Right hindlimb (tissue), 1 donor: ENCODE results near the gene ANKH.

ENCODE experiments used
- DNase-seq: peaks from one replicate; pipeline ENCODE4 v3.0.0-alpha.2; 2018

The ANKH gene

DNA sequence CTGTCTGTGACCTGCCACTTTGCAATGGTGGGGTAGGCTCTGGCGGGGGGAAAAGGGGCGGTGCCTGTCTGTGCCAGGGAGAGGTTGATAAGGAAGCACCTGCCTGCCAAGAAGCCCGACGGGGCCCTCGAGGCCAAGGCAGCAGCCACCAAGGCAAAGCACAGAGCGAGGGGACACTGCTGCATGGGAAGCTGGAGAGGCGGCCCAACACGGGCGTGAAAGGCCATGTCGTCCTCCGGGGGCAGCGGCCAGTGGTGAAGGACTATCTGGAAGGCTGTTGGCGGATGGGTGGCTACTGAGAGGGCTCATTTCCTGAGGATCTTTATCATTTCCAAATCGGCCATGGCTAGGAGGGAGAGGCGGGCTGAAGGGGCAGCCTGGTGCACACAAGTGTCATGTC is 140.7 kb downstream of the ANKH start:
- no peak for DNase-seq

DNA sequence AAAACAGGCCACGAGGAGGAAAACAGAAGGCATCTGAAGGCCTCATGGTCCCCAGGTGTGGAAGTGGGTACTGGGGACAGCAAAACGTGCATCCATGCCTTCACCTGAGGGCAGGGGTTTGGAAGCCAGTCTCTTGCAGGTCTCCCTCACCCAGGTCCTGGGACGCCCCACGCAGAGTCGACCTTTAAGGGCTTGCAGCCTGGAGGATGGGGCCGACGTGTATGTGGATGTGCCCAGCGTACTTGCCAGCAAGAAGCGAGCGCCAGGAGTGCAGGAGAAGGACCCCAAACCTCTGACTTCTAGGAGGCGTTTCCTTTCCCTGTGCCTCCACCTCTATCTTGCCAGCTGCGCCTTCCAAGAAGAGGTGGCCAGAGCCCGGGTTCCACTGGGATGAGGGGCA is 141.1 kb downstream of the ANKH start:
- no peak for DNase-seq

DNA sequence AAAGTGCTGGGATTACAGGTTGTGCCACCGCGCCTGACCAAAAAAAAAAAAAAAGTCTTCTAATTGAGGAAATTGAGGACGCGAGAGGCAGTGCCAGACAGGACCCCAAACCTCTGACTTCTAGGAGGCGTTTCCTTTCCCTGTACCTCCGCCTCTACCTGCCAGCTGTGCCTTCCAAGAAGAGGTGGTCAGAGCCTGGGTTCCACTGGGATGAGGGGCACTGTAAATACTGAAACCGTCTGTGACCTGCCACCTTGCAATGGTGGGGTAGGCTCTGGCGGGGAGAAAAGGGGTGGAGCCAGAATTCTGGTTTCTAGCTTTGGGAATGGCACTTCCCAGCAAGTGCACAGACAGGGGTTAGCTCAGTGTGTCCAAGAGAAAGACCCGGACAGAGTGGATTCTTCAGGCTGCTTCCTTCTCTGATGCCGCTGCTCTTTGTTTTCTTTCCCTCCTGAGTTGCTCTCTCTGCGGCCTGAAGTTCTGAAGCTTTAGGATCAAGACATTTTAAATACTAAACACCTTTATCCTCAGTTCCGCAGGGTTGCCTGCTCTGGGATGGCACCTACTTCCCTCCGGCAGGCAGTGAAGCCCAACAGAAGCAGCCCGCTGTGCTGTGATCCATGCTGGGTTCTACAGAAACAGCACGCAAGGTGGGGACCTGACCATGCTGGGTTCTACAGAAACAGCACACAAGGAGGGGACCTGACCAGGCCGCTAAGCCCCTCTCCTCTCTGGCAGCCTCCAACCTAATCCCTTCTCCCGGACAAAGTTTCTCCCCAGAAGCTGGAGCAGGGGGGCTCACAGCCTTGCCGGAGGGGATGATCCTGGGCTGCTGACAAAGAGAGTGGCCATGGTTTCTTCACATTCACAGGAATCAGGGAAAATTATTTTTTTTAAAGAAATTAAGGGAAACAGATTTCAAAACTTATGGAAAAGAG is 141.9 kb downstream of the ANKH start:
- DNase-seq: no peak

GRCh38 chr5:14728459-14728938 is 143.1 kb downstream of the ANKH start:
- DNase-seq: no peak

- DNase-seq: no peak
Observed at GRCh38 chr5:14727928-14728458, 143.6 kb downstream of the ANKH start.

DNA sequence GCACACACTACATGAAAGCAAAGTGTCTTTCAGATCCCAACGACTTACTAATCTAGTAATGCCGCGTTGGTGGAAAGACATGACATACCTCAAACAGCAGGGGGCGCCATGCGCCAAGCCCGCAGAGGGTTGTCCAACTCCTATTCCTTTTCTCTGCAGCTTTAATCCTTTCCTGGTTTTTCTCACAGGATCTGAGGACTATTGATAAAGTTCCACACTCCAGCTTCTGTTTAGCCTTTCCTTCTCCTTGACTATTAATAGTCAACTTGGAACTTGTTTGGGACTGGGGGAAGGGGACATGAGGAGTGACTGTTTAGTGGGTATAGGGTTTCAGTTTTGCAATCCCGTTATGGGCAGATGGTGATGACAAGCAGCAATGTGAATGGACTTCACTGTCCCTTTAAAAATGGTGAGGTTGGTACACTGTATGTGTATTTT is 144.1 kb downstream of the ANKH start:
- DNase-seq: peak; percentile 84

DNA sequence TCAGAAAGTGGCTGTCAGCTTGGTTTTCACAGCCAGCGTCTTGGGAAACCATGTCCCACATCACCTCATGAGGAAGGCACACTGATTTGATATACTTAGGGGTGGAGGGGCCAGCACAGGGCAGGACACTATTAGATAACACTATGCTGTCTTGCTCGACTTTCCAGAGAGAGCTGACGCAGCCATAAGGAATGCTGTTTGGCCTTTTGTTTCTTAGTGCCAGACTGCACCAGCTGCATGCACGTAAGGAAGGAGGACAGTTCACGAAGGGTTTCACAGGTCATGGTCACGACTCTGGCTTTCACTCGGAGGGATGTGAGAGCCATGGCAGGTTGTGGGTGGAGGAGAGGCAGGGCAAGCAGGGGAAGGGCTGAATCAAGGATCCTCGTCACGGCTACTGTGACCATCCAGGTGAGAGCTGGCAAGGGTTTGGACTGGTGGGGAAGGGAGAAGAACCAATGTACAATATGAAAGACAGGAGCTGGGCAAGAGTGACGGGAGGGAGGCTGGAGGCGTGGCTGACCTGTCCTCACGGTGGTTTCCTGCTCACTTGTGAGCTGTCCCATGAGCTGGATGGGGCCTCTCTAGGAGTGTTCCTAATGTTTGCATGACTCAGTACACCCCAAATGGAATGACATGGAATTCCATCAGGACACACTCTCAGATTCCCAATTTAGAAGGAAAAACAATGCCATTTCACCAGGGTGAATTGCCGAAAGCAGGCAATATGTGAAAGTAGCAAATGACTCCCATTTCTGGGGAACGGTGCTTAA is 145.3 kb downstream of the ANKH start:
- DNase-seq: no peak

DNA sequence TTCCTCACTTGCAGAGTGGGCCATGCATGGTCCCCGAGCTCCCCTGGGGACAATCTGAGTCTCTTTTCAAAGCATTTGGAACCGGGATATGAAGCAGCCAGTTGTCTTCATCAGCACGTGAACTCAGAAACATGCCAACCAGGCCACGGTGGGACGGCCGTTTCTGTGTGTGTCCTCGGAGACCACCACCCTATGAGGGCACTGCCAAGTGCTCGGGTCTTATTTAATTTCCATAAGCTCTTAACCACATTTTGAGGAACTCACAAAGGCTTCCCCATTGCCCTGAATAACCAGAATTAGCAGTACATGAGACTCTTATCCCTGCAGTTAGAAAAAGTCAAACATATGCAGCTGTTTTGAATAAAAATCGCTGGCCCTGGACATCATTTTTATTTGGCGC is 146.9 kb downstream of the ANKH start:
- no peak for DNase-seq

DNA sequence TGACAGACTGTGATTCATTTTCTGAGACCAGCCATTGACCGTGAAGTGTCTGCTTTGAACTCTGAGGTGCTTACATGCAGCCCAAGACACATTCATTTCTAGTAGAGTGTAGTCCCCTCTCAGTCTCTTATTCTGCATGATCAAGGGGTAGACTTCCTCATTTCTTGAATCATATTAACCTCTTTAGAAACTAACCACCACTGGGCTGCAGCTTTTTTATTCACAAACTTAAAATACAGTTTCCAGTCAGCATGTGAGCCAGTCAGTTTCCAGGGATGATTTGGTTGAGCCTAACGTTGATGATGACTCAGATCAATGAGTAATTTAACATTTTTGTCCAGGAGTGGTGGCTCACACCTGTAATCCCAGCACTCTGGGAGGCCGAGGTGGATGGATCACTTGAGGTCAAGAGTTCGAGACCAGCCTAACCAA is 147.9 kb downstream of the ANKH start:
- DNase-seq: no peak

GRCh38 chr5:14722923-14723322 is 148.7 kb downstream of the ANKH start:
- DNase-seq: no peak

- no peak for DNase-seq
Observed at GRCh38 chr5:14721990-14722656, 149.5 kb downstream of the ANKH start.

DNA sequence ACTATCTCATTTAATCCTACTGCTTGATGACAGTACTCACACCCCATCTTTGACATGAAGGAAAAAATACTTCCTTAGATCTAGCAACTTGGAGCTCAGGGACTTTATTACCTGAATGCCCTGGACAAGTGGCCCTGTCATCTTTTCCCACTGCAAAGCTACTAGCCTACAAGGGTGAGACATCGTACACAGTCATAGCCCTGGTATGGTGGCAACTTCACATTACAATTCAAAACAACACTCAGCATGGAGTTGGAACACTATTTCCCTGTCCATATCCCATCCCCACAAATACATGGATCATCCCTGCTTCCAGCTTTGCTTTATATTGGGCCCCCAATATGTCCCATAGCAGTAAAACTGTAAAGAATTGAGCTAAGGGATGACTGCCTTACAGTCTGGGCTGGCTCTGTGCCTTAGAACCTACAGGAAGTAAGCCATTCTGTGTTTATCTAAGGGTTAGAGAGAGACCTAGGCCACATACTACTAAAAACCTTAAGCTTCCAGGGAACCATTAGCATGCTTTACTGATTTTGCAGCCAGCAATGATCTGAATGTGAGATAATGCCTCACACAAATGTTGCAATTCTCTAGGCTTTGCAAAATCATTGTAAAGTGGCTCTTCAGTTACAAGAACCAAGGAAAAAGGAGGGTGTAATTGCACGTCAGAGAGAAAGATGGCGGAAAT is 151.2 kb downstream of the ANKH start:
- DNase-seq: no peak

- DNase-seq: no peak
Observed at GRCh38 chr5:14718778-14719177, 152.8 kb downstream of the ANKH start.

GRCh38 chr5:14716755-14717752 is 154.5 kb downstream of the ANKH start:
- no peak for DNase-seq

GRCh38 chr5:14715481-14715880 is 156.1 kb downstream of the ANKH start:
- no peak for DNase-seq

DNA sequence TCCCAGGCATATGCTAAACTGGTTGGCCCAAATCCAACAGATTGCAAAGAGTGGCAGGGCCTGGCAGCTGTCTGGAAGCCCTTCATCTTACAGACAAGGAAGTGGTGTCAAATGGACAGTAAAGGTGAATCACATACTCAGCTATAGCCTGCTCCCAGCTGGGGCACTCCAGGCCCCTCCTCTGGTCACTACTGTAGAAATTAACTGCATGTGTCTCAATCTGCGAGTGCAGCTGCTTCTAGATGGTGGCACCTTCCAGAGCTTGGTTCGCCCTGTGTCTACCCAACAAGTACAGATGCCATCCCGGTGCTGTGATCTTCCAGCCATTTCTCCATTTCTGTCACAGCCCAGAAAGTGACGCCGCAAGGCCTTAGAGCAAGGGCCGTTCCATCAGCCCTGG is 156.9 kb downstream of the ANKH start:
- DNase-seq: no peak

DNA sequence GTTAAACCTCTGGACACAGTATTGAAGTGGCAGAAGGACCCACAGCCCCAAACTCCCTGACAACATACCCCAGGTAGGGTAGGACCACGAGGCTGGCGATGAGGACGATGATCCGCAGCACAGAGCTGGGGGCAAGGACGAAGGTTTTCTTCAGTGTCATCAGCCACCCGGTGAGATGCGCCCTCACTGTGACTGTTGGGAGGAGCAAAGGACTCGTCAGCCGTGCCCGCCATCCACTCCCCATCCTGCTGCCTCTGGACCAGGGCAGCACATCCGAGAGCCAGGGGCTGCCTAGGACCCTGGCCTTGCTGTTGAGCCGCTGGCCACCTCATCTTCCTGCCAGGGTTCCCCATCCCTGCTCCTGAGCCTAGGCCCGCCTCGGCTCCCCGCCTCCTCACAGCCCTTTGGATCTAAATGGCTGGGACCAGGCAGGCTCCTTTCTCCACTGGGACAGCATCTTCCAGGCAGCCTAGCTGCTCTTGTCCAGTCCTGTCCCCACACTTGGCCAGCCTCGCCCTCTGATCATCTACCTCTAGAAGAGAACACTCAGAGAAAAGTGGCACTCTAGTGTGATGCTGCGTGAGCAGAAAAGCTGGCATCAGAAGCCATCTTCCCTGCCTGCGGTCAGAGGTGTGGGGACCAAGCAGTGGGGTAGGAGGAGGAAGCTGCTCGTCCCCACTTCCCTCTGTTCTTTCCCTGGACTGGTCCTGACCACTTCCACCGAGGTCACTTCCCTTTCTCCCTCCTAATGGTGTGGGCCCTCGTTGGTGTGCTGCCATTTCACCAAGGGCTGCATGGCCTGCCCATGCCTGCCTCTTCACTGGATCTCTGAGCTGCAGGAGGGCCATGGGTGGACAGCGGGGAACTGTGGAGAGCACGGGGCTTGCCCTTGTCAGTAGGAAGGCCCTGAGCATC is 157.8 kb downstream of the ANKH start:
- no peak for DNase-seq

- no peak for DNase-seq
Observed at GRCh38 chr5:14712666-14713065, 158.9 kb downstream of the ANKH start.

DNA sequence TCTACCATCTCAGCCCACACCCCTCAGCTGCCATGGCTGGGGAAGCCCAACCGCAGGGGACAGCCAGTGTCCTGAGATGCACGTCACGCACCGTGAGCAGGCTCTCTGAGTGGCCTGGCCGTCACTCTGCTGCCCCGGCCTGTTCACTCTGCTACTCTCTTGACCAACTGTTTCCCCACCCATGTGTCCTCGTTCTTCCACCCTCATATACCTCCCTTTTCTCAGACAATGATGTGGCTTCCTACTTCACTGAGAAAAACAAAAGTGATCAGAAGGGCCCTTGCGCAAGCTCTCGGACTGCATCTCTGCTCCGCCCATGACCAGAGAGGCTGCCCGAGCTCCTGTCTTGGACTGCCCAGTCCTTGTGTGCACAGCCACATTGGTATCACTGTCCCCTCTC is 159.4 kb downstream of the ANKH start:
- DNase-seq: no peak
